HL-60 (cell line): ENCODE measurements around the gene ABCD1.
"Not testable (repeated sequence)": the region's sequence is repeated elsewhere in the genome, so short reads cannot be mapped to it uniquely, and the experiment has no call there.

Experiments used
- DNase-seq, 2 experiments: peaks; one replicate each; pipeline ENCODE4 v3.0.0-alpha.2; 2010 to 2020; ENCODE audit warnings: low read depth in 1 of 2, low spot score in 1 of 2
- H3K27ac ChIP-seq: fragments of 250-450 bp; sonication (Bioruptor Pico); replicated peaks from 2 replicates; pipeline ENCODE4 v1.5.1; 2020; ENCODE audit warnings: mild to moderate bottlenecking, moderate library complexity
- H3K27me3 ChIP-seq: fragments of 250-450 bp; sonication (Bioruptor Pico); 2 replicates; pipeline ENCODE4 v1.5.1; 2021; ENCODE audit warnings: mild to moderate bottlenecking, moderate library complexity; ENCODE audit not compliant: insufficient read depth, poor library complexity, severe bottlenecking
- H3K4me3 ChIP-seq: replicated peaks from 2 replicates; pipeline ENCODE4 v1.5.1; 2011; ENCODE audit warnings: mild to moderate bottlenecking, control low read depth, low read length; ENCODE audit not compliant: insufficient read depth
- CTCF ChIP-seq: IDR thresholded peaks from one replicate; pipeline ENCODE4 v1.5.1; 2011; ENCODE audit warnings: low read length, control low read depth, inconsistent platforms; ENCODE audit not compliant: insufficient read depth
- GABPA ChIP-seq: IDR thresholded peaks from 2 replicates; pipeline ENCODE4 v1.6.1; 2012; ENCODE audit warnings: low read depth
- POLR2AphosphoS5 ChIP-seq: IDR thresholded peaks from 2 replicates; pipeline ENCODE4 v1.6.1; 2012; ENCODE audit warnings: low read depth
- REST ChIP-seq: IDR thresholded peaks from 2 replicates; pipeline ENCODE4 v1.6.1; 2012; ENCODE audit warnings: low read depth; ENCODE audit not compliant: insufficient replicate concordance
- SPI1 ChIP-seq: IDR thresholded peaks from 2 replicates; pipeline ENCODE4 v1.6.1; 2012; ENCODE audit warnings: low read depth, mild to moderate bottlenecking, borderline replicate concordance
- long read RNA-seq: library from polyadenylated mRNA; unstranded; transcript quantifications from one replicate; pipeline ENCODE4 v2.0.0, GENCODE V29; 2020

Gene ABCD1
- long read RNA-seq, transcript ABCD1-201 (10 exons, 3,664 nt) = major isoform, 12 of 26 reads
- long read RNA-seq, transcript ABCD1-202 (2 exons, 1,016 nt) = minor isoform, 11 of 26 reads
- long read RNA-seq, partial matches to known transcripts = 2 of 26 reads
- long read RNA-seq, other reads (novel, unspliced or antisense) = 1 of 26 reads

GRCh38 chrX:153724252-153725038, at the start of gene ABCD1, which contains the start of gene BCAP31:
Gene ABCD1, plus strand, starts transcription at chrX:153724856. Its CDS starts 411 bp downstream, at chrX:153725267.
Gene BCAP31, minus strand, starts transcription at chrX:153724387. Its CDS starts 1,143 bp downstream, at chrX:153723244.
- Histone ChIP-seq H3K27ac (peak within 1 kb of the TSS; percentile 93), H3K27me3 (no peaks in the 10 kb centered on the region), H3K4me3 (peak within 1 kb of the TSS; percentile 64)
- TF ChIP-seq GABPA (peak; percentile 67), POLR2AphosphoS5 (peak; percentile 88; the same call in 1 of the 2 replicates), REST (peak; percentile 58), CTCF (no peak), SPI1 (no peak)
- peak; percentile 79 to 88 for DNase-seq

- H3K27me3 ChIP-seq = no peaks in the 10 kb centered on the region
- no peak for TF ChIP-seq REST
- TF ChIP-seq GABPA = no peak
- no peak for TF ChIP-seq CTCF
- TF ChIP-seq POLR2AphosphoS5 = no peak
- TF ChIP-seq SPI1 = no peak
These were observed 43.5 kb upstream of the ABCD1 start for GRCh38 chrX:153681175-153681574.

GRCh38 chrX:153683486-153683885, 41.2 kb upstream of the ABCD1 start:
- H3K27ac ChIP-seq, H3K27me3 ChIP-seq, DNase-seq, H3K4me3 ChIP-seq: not testable (repeated sequence)

More at GRCh38 chrX:153681175-153681574, 43.5 kb upstream of the ABCD1 start:
- Histone ChIP-seq H3K4me3 (no peak overlapping the region), H3K27ac (no peak overlapping the region)
- no peak for DNase-seq

GRCh38 chrX:153684467-153685155, 40.0 kb upstream of the ABCD1 start:
- no peak overlapping the region for H3K4me3 ChIP-seq
- no peaks in the 10 kb centered on the region for H3K27me3 ChIP-seq
- no peak for DNase-seq
- no peak overlapping the region for H3K27ac ChIP-seq
- no peak for TF ChIP-seq SPI1
- no peak for TF ChIP-seq CTCF
- TF ChIP-seq POLR2AphosphoS5 = no peak
- no peak for TF ChIP-seq REST
- no peak for TF ChIP-seq GABPA
